Fibroblast of the aortic adventitia (primary cell): Measurements from ENCODE around the gene SIRT2. TPM values are rescaled to one million over a fixed set of nuclear protein-coding genes. Genes with fewer than 3 reads are reported as not detected.

Experiments used
- DNase-seq: peaks from one replicate; pipeline ENCODE4 v3.0.0-alpha.2; 2010; ENCODE audit warnings: low read depth
- H3K4me3 ChIP-seq: 2 replicates; pipeline ENCODE4 v1.5.1; 2011; ENCODE audit warnings: low read depth, mild to moderate bottlenecking, control low read depth, low read length, moderate library complexity
- total RNA-seq: library from RNA; depleted of rRNA; stranded (reverse); fragments of >200 nt; gene quantifications from 2 replicates; pipeline ENCODE4 v1.2.3, GENCODE V29; 2012; ENCODE audit warnings: low replicate concordance
- TF ChIP-seq, protein P1 (sequence below): IDR thresholded peaks from 2 replicates; pipeline ENCODE4 v1.5.1; 2011; ENCODE audit warnings: mild to moderate bottlenecking, low read length, control low read depth, inconsistent platforms; ENCODE audit not compliant: insufficient read depth

Gene SIRT2
- total RNA-seq, 1 donor, result 44.9 TPM

GRCh38 chr19:38928391-38929001 is 29.1 kb upstream of the SIRT2 start:
- no peak overlapping the region for H3K4me3 ChIP-seq
- DNase-seq, result no peak
- TF ChIP-seq, protein P1, sequence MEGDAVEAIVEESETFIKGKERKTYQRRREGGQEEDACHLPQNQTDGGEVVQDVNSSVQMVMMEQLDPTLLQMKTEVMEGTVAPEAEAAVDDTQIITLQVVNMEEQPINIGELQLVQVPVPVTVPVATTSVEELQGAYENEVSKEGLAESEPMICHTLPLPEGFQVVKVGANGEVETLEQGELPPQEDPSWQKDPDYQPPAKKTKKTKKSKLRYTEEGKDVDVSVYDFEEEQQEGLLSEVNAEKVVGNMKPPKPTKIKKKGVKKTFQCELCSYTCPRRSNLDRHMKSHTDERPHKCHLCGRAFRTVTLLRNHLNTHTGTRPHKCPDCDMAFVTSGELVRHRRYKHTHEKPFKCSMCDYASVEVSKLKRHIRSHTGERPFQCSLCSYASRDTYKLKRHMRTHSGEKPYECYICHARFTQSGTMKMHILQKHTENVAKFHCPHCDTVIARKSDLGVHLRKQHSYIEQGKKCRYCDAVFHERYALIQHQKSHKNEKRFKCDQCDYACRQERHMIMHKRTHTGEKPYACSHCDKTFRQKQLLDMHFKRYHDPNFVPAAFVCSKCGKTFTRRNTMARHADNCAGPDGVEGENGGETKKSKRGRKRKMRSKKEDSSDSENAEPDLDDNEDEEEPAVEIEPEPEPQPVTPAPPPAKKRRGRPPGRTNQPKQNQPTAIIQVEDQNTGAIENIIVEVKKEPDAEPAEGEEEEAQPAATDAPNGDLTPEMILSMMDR, result no peak

- no peak for DNase-seq
- no peak overlapping the region for H3K4me3 ChIP-seq
- TF ChIP-seq, protein P1, result no peak
Measured at GRCh38 chr19:38924388-38924787, 25.0 kb upstream of the SIRT2 start.

DNA sequence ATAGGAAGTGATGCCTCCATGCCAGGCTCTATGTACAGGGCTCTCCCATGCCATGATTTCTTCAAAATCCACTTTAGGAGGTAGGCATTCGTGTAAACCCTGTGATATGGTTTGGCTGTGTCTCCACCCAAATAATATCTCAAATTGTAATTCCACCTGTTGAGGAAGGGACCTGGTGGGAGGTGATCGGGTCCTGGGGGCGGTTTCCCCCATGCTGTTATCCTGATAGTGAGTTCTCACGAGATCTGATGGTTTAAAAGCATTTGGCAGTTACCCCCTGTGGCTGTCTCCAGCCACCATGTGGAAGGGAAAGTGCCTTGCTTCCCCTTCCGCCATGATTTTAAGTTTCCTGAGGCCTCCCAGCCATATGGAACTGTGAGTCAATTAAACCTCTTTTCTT is 23.1 kb upstream of the SIRT2 start:
- no peak for DNase-seq
- TF ChIP-seq, protein P1, result no peak
- no peak overlapping the region for H3K4me3 ChIP-seq

DNA sequence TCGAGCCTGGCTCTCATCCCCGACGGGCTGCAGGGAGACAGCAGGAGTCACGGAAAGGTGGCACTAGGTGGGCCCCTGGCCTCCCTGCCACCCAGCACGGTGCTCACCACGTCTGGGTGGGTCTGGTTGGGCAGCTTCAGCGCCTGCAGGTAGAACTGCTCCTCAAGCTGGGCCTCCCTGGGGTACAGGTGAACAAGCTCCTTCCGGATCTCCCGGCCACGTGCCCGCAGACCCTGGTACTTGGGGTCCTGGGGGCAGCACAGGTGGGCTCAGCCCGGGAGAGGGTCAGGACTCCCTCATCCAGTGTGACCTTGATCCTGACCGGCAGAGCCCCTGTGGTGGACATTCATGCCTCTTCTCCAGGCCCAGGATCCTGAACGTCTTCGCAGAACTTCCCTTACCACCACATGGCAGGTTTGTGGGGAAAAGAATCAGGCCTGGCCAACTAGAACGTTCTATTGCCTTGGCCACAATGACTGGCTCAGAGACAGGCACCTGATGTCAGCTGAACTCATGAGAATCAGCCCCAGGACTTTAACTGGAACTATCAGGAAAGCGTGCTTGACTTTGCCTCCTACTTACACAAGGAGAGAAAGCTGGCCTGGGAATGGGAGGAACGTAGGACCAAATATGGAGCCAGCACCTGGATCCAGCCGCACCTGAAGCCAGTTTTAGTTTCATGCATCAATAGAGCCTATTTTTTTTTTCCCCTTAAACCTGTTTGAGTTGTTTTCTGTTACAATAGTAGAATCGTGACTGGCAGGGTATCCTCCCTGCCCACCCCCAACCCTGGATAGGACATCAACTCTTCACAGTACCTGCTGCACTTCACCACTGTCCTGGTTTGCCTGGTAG is 22.2 kb upstream of the SIRT2 start:
- no peak for DNase-seq
- TF ChIP-seq, protein P1, result no peak
- no peak overlapping the region for H3K4me3 ChIP-seq

DNA sequence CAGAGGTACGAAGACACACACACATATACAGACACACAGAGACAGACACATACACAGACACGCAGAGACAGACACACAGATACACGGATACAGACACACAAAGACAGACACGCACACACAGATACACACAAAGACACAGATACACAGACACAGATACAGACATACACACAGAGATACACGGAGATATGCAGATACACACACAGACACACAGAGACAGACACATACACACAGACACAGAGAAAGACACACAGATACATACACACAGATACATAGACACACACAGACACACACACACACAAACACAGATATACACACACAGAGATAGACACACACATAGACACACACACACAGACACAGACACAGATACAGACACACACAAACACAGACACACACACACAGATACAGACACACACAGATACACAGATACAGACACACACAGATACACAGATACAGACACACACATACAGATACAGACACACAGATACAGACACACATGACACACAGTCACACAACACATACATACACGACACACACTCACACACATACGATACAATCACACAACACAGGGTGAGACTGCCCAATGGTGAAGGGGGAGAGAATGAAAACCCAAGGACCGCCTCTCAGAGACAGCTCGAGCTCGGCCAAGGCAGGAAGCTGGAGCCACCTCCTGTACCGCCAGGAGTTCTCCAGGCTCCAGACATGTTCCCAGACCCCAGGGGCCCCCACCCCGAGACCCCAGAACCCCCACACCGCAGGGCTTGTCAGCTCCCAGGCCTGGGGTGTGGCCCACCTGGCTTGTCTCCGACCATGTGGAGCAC is 21.4 kb upstream of the SIRT2 start:
- no peak overlapping the region for H3K4me3 ChIP-seq
- TF ChIP-seq, protein P1, result no peak
- no peak for DNase-seq

GRCh38 chr19:38919837-38920601 is 20.6 kb upstream of the SIRT2 start:
- DNase-seq, result no peak
- TF ChIP-seq, protein P1, result no peak
- no peak overlapping the region for H3K4me3 ChIP-seq
